Head of caudate nucleus (tissue), 42 donors: Measurements from ENCODE around the gene DDB1.

Source experiments
- DNase-seq, 42 donors: peaks; one replicate each; pipeline versions ENCODE4 v3.0.0 to v3.0.0-alpha.2; 2020 to 2021; ENCODE audit warnings: mixed read lengths in 7 of 42
- intact Hi-C: fragments of 100-400 bp; cut with DNase I; formaldehyde crosslinking; loops from one replicate; pipeline ENCODE4 v1.15.0; 2022

The DDB1 gene

GRCh38 chr11:61307354-61307753 is 25.6 kb downstream of the DDB1 start:
- no peak for DNase-seq
- intact Hi-C loops = no loop called here

DNA sequence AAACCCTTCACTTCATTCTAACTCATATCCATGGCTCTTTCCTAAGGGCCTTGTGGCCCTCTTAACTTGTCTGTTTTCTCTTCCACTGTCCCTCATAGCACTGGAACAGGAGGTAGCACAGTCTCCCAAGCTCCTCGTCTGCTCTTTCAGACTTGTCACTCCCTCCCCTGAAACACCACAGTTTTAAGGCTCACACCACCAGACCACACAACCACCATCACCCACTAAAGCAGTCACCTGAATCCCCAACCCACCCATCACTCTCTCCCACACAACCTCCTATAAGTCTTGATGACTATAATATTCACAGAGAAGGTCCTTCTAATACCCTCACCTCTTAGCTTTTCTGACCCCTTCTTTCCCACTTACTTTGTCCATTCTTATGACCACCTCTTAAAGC is 26.7 kb downstream of the DDB1 start:
- intact Hi-C loops = no loop called here
- DNase-seq = no peak

GRCh38 chr11:61305417-61305816 is 27.5 kb downstream of the DDB1 start:
- intact Hi-C loops = no loop called here
- no peak for DNase-seq

- intact Hi-C loops = no loop called here
- DNase-seq = no peak
Measured at GRCh38 chr11:61303725-61304124, 29.2 kb downstream of the DDB1 start.

DNA sequence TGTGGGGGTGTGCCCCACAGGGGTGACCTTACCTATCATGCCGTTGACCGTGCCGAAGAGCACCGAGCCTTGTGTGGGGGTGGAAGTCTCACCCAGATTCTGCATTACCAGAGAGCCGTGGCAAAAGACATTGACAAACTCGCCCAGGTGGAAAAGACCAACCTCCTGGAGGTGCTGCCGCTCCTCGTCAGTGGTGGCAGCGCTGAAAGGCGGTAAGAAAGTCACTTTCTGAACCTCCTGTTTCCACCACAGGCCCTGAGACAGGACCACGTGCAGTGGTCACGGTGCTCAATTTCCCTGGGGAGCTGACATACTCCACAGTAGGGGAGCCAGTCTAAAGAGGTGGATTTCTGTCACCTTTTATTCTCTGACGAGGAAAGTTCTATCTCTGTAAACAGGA is 30.4 kb downstream of the DDB1 start:
- intact Hi-C loops = no loop called here
- no peak for DNase-seq

- intact Hi-C loops = no loop called here
- DNase-seq = no peak
Measured at GRCh38 chr11:61298663-61299244, 34.2 kb downstream of the DDB1 start.

DNA sequence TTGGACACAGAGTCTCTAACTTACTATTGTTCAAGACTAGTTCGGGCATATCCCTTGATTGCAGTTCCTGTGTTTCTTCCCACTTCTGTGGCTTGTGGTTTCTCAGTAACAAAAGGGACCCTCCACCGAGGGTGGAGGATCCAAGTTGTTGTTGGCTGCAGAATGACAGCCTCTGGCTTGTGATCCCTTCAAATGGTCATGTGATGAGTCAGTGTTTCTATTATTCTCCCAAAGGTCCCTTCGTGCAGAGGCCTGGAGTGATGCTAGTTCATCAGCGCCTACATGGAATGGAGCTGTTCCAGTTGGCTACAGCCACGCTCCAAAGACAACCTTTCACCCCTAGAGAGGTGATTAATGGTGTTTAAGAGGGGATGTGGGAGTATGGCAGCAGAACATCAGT is 35.2 kb downstream of the DDB1 start:
- intact Hi-C loops = no loop called here
- DNase-seq = peak in 15 of 42 donors; percentile 7 to 57 (median 24)

DNA sequence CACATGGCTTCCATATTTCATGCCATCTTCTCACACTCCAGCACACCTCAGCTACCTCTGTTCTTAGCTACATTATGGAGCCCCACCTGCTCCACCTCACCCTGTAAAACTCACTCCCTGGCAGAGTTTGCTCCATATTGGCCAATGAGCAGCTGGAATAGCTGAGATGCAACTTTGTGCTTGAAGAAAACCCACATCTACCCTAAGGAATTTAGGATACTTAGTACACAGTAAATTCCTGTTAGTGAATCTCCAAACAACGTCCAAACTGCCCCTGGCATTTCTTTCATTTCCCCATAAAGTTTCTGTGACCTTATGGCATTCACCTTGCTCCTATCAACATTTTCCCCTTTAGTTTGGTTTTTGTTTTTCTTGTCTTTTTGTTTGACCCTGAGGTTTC is 35.6 kb downstream of the DDB1 start:
- intact Hi-C loops = no loop called here
- no peak for DNase-seq

DNA sequence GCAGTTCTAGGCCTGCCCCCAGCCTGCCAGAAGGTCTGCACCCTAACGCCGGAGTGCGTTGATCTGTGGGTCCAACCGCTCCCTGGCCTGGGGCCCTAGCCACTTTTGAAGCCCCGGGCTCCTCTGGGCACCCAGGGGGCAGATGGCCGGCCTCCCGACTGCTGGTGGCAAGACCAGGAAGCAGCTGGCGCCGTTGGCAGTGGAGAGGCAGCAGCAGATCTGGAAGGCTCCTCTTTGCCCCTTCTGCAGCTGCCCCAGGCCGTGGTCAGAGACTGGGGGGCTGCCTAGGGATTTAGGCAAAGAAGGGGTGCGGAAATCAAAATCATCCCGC is 37.3 kb downstream of the DDB1 start:
- intact Hi-C loops = no loop called here
- peak in 15 of 42 donors; percentile 2 to 38 (median 16) for DNase-seq

GRCh38 chr11:61294717-61295595 is 37.9 kb downstream of the DDB1 start, which contains the start of gene VWCE:
TSS of gene VWCE (minus strand) at chr11:61295316. CDS start at chr11:61295037, 279 bp downstream.
- peak in 40 of 42 donors; percentile 29 to 78 (median 61) for DNase-seq
- intact Hi-C loops = no loop called here

GRCh38 chr11:61293867-61294716 is 38.8 kb downstream of the DDB1 start:
- peak in 34 of 42 donors; percentile 8 to 62 (median 24) for DNase-seq
- intact Hi-C loops = no loop called here

DNA sequence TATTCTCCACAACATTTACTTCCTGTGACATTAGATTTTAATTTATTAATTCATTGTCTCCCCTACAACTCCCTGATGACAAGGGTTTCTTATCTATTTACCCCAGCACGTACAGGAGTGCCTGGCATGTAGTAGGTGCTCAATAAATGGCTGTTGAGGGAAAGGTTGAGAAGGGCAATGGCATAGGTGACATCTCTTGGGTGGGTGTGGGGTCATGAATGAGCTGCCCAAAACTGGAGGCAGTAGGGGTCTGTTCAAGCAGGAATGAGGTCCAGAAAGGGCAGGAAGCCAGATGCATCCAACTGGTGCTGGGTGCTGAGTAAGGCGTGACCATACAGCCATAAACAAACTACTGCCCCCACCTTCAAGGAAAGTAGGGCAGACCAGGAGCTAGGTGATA is 40.5 kb downstream of the DDB1 start:
- intact Hi-C loops = no loop called here
- DNase-seq = no peak

DNA sequence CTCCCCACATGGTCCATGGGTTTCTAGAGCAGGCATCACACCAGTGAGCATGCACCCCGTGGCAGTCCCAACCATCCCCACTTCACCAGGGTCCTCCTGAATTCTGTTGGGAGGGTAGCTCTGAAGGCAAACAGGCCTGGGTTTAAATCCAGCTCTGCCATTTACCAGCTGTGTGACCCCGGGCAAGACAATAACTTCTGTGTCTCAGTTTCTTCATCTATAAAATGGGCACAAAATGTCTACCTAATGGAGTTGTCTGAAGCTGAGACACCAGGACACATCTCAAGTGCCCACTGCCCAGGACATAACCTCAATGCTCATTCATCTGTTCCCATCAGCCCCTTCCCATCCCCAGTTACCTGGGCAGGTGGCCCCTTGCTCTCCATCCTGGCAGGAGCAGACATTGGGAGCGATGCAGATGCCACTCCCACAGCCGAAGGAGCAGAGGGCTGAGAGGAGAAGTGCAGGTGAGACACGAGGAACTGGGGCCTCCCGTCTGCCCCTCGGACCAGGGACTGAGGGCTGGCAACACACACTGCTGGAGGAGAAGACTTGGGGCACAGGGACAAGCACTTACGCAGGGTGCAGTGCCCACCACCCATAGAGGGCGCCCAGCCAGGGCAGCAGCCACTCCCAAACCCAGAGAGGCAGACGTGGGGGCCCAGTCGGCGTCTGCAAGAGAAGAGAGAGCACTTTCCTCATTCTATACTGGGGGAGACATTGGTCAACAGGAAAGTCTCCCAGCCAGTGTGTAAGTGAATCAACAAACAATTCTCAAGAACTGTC is 41.8 kb downstream of the DDB1 start:
- no peak for DNase-seq
- intact Hi-C loops = no loop called here

DNA sequence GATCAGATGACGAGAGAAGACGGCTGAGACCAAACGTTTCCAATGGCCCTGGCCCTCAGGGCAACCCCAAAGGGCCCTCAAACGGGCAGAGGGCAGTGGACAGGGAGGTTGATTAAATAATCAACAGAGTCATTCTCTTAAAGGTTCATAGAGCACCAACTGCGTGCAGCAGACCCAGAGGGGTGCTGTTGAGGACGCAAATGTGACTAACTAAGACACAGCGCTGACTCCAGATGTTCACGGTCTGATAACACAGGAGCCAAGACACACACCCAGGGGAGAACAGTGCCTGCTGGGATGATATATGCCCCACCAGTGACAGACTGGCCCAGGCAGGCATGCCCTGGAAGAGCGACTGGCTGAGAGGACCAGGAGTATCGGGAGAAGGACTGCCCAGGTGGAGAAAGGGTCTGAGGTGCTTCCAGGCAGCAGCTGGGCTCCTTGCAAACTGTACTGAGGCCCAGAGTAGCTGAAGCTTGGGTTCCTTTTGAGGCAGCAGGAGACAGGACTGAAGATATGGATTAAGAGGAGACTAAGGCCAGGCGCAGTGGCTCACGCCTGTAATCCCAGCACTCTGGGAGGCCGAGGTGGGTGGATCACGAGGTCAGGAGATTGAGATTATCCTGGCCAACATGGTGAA is 45.4 kb downstream of the DDB1 start:
- DNase-seq = no peak
- intact Hi-C loops = no loop called here

- intact Hi-C loops = no loop called here
- no peak for DNase-seq
Measured at GRCh38 chr11:61283613-61284012, 49.3 kb downstream of the DDB1 start.

GRCh38 chr11:61281581-61282250 is 51.2 kb downstream of the DDB1 start:
- DNase-seq = peak in 18 of 42 donors; percentile 7 to 46 (median 22)

DNA sequence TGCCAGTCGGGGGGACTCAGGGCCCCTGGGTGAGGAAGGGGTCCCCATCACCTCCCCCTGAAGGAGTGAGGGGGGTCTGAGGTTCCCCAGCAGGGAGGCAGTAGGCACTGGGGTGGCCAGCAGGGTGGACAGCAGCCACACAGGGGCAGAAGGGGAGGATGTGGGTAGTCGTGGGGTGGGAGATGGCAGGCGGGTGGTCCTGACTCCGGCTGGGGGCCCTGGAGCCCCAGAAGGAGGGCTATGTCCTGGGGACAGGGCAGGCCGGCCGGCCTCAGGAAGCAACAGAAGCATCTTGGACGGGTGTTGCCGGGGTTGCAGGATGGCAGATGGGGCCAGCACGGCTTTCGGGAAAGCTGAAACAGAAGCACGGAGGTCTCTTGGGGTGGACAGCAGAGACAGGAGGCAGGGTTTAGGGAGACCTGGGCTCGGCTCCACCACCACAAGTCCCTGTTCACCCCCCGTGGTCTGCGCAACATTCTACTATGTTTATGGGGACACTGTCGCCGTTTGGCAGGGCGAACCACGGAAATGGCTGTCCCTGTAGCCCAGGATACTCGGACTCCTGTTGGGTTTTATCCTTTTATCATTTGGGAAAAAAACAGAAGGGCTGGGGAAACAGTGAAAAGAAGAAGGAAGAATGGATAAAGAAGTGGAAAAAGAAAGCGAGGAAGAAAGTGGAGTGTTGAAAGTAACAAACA is 51.9 kb downstream of the DDB1 start:
- no peak for DNase-seq
- intact Hi-C loops = no loop called here

More at GRCh38 chr11:61281581-61282250, 51.2 kb downstream of the DDB1 start:
- intact Hi-C loops = no loop called here
